SK-N-SH (cell line): Measurements from ENCODE around the gene MARCHF7. TPM values are rescaled to one million over a fixed set of nuclear protein-coding genes. Genes with fewer than 3 reads are reported as not detected.
A peak's percentile ranks its signal among the peaks of the same experiment; 100 is the strongest.

Experiments used
- CTCF ChIA-PET: fragments of 300-600, 350-600 bp; formaldehyde crosslinking; extraction: SDS; loops from one replicate; lab custom pipeline; 2021; lab: Yijun Ruan, JAX
- POLR2A ChIA-PET: fragments of 350-600 bp; sonication (Branson Sonifier 250); formaldehyde crosslinking; extraction: SDS; loops from one replicate; lab custom pipeline; 2020; ENCODE audit warnings: antibody characterized with exemption, inconsistent platforms; lab: Yijun Ruan, JAX
- DNase-seq: peaks from one replicate; pipeline ENCODE4 v3.0.0; 2012
- H2AFZ ChIP-seq: fragments of 200-600 bp; sonication (generic); 2 replicates; pipeline ENCODE4 v1.8.1; 2016; ENCODE audit warnings: antibody characterized with exemption, mild to moderate bottlenecking, low read depth
- H3F3A ChIP-seq: fragments of 200-600 bp; sonication (generic); replicated peaks from 2 replicates; pipeline ENCODE3; 2016; ENCODE audit warnings: antibody characterized with exemption, mild to moderate bottlenecking; ENCODE audit not compliant: insufficient read depth
- H3K27ac ChIP-seq, 2 experiments: fragments of 200-500 bp in 1 of 2; fragments of 200-600 bp in 1 of 2; sonication (Bioruptor generic) in 1 of 2; sonication (generic), shearing (Covaris generic) in 1 of 2; 2 replicates each; pipeline versions ENCODE4 v1.5.1 to v1.6.1; 2014 to 2016; ENCODE audit warnings: low read depth in 2 of 2, inconsistent platforms in 1 of 2, low read length in 1 of 2, mild to moderate bottlenecking in 1 of 2, mixed read lengths in 1 of 2
- H3K27me3 ChIP-seq: fragments of 200-600 bp; sonication (generic), shearing (Covaris generic); 2 replicates; pipeline ENCODE4 v1.6.1; 2016; ENCODE audit warnings: mixed run types; ENCODE audit not compliant: insufficient read depth
- H3K36me3 ChIP-seq, 2 experiments: fragments of 200-500 bp in 1 of 2; fragments of 200-600 bp in 1 of 2; sonication (Bioruptor generic) in 1 of 2; sonication (generic) in 1 of 2; replicated peaks in 1 of 2; 2 replicates each; pipeline versions ENCODE3 to v1.5.1; 2014 to 2016; ENCODE audit warnings: low read length in 1 of 2, mild to moderate bottlenecking in 1 of 2; ENCODE audit not compliant: insufficient read depth in 2 of 2, control insufficient read depth in 1 of 2
- H3K4me1 ChIP-seq, 2 experiments: fragments of 200-500 bp in 1 of 2; fragments of 200-600 bp in 1 of 2; sonication (Bioruptor generic) in 1 of 2; sonication (generic), shearing (Covaris generic) in 1 of 2; 2 replicates each; pipeline versions ENCODE4 v1.5.1 to v1.6.1; 2014 to 2016; ENCODE audit warnings: low read depth in 1 of 2, low read length in 1 of 2, mixed run types in 1 of 2; ENCODE audit not compliant: insufficient read depth in 2 of 2, control insufficient read depth in 1 of 2
- H3K4me2 ChIP-seq: fragments of 200-600 bp; sonication (generic), shearing (Covaris generic); 2 replicates; pipeline ENCODE4 v1.6.1; 2017; ENCODE audit warnings: mixed run types
- H3K4me3 ChIP-seq, 2 experiments: fragments of 200-500 bp in 1 of 2; fragments of 200-600 bp in 1 of 2; sonication (Bioruptor generic) in 1 of 2; sonication (generic), shearing (Covaris generic) in 1 of 2; 2 replicates each; pipeline versions ENCODE4 v1.5.1 to v1.8.1; 2014 to 2016; ENCODE audit warnings: low read depth in 2 of 2, inconsistent platforms in 1 of 2, low read length in 1 of 2, mild to moderate bottlenecking in 1 of 2, mixed read lengths in 1 of 2, moderate library complexity in 1 of 2
- H3K79me2 ChIP-seq: fragments of 200-600 bp; sonication (generic); 2 replicates; pipeline ENCODE4 v1.8.1; 2017; ENCODE audit warnings: mild to moderate bottlenecking; ENCODE audit not compliant: insufficient read depth
- H3K9ac ChIP-seq: fragments of 200-600 bp; sonication (generic); 2 replicates; pipeline ENCODE4 v1.6.1; 2017; ENCODE audit warnings: mixed run types
- H3K9me2 ChIP-seq: fragments of 200-600 bp; sonication (generic); 2 replicates; pipeline ENCODE4 v1.6.1; 2017; ENCODE audit warnings: mixed run types
- H3K9me3 ChIP-seq: fragments of 200-600 bp; sonication (generic); 2 replicates; pipeline ENCODE4 v1.6.1; 2017; ENCODE audit warnings: mixed run types, mild to moderate bottlenecking, moderate library complexity
- H4K20me1 ChIP-seq: fragments of 200-600 bp; sonication (generic); 2 replicates; pipeline ENCODE4 v1.6.1; 2017; ENCODE audit warnings: mild to moderate bottlenecking, mixed run types; ENCODE audit not compliant: insufficient read depth
- CTCF ChIP-seq: fragments of 200-600 bp; sonication (generic); IDR thresholded peaks from 2 replicates; pipeline ENCODE4 v1.6.1; 2017; ENCODE audit warnings: antibody characterized with exemption, mild to moderate bottlenecking, moderate library complexity
- ELF1 ChIP-seq: IDR thresholded peaks from 2 replicates; pipeline ENCODE4 v1.4.0; 2012
- EZH2phosphoT487 ChIP-seq: fragments of 200-600 bp; sonication (generic); IDR thresholded peaks from 2 replicates; pipeline ENCODE4 v1.6.1; 2017; ENCODE audit warnings: low read depth, mixed run types, mild to moderate bottlenecking, antibody characterized with exemption, moderate library complexity, borderline replicate concordance
- GATA2 ChIP-seq: sonication (generic); formaldehyde crosslinking; IDR thresholded peaks from 2 replicates; pipeline ENCODE4 v1.5.0; 2020; ENCODE audit warnings: mild to moderate bottlenecking, missing genetic modification reagents
- RAD21 ChIP-seq: IDR thresholded peaks from 2 replicates; pipeline ENCODE4 v1.6.1; 2012; ENCODE audit warnings: mild to moderate bottlenecking, low read length
- RCOR1 ChIP-seq: fragments of 150-350 bp; IDR thresholded peaks from 2 replicates; pipeline ENCODE4 v1.6.1; 2017; ENCODE audit warnings: antibody characterized with exemption, low read length
- RXRA ChIP-seq: IDR thresholded peaks from 2 replicates; pipeline ENCODE4 v1.4.0; 2012; ENCODE audit warnings: low read depth, mild to moderate bottlenecking, borderline replicate concordance
- SIN3A ChIP-seq: IDR thresholded peaks from 2 replicates; pipeline ENCODE4 v1.6.1; 2012; ENCODE audit warnings: low read depth, mild to moderate bottlenecking, low read length, moderate library complexity, borderline replicate concordance
- SMC3 ChIP-seq: IDR thresholded peaks from 2 replicates; pipeline ENCODE4 v1.6.1; 2012; ENCODE audit warnings: low read depth, low read length, improper control_type of control experiment
- TAF1 ChIP-seq: IDR thresholded peaks from 2 replicates; pipeline ENCODE4 v1.6.1; 2012; ENCODE audit warnings: low read depth, mild to moderate bottlenecking, low read length, moderate library complexity, borderline replicate concordance
- YY1 ChIP-seq: IDR thresholded peaks from 2 replicates; pipeline ENCODE4 v1.4.0; 2012; ENCODE audit warnings: low read depth, mild to moderate bottlenecking
- WGBS: methylation state at CpG from one replicate; pipeline ENCODE4 v1.1.6; 2017; ENCODE audit warnings: low lambda C conversion rate; 5-methylcytosine and 5-hydroxymethylcytosine counted together
- polyA plus RNA-seq, 3 experiments: library from polyadenylated mRNA; depleted of rRNA; stranded (reverse); fragments of >200 nt; gene quantifications; 2 replicates each; pipeline ENCODE4 v1.2.3, GENCODE V29; 2012
- TF ChIP-seq, protein P1 (sequence below): IDR thresholded peaks from 2 replicates; pipeline ENCODE4; 2012

The MARCHF7 gene
- polyA plus RNA-seq, 1 of the 3 experiments (the other 2 are of a cell fraction) = 20.3 TPM

- no peak overlapping the region for H3K4me2 ChIP-seq
- no peak overlapping the region for H3K4me3 ChIP-seq
- no peak overlapping the region for H3K9ac ChIP-seq
- TF ChIP-seq RCOR1 (no peak), CTCF (peak; percentile 49), EZH2phosphoT487 (no peak), RAD21 (no peak), GATA2 (CRISPR knock-in tag) (no peak)
- TF ChIP-seq, all 33 proteins: peak for 1
- CTCF ChIA-PET = interaction anchor here (0.9 to 1.2 kb wide), 2 partner anchors 9 to 26 kb away, joined by 3 read pairs; no protein-coding TSS in a partner anchor
- H3K79me2 ChIP-seq = peaks cover 87% of the 10 kb centered on the region
- H3K27me3 ChIP-seq = no peaks in the 10 kb centered on the region
- H3K4me1 ChIP-seq = no peaks in the 10 kb centered on the region
- H4K20me1 ChIP-seq = peaks cover 43% of the 10 kb centered on the region
- POLR2A ChIA-PET = interaction anchor here (0.6 kb wide), 1 partner anchor 18 kb away, joined by 3 read pairs; no protein-coding TSS in a partner anchor
- peaks cover 69 to 86% of the 10 kb centered on the region in 2 experiments for H3K36me3 ChIP-seq
- no peaks in the 10 kb centered on the region for H3K9me3 ChIP-seq
- H3K27ac ChIP-seq = no peak overlapping the region
- no peaks in the 10 kb centered on the region for H3K9me2 ChIP-seq
- no peak overlapping the region for H2AFZ ChIP-seq
- H3F3A ChIP-seq = peaks cover 5% of the 10 kb centered on the region
- DNase-seq = no peak
Observed at GRCh38 chr2:159755788-159756187, 43.5 kb downstream of the MARCHF7 start.

- Histone ChIP-seq H3K27me3 (no peaks in the 10 kb centered on the region), H3F3A (peaks cover 5% of the 10 kb centered on the region), H3K79me2 (peaks cover 82% of the 10 kb centered on the region), H3K4me1 (no peaks in the 10 kb centered on the region), H3K9ac (no peak overlapping the region), H3K9me3 (no peaks in the 10 kb centered on the region), H3K36me3 (peaks cover 64 to 86% of the 10 kb centered on the region in 2 experiments), H3K9me2 (no peaks in the 10 kb centered on the region), H4K20me1 (peaks cover 39% of the 10 kb centered on the region), H3K4me2 (no peak overlapping the region), H2AFZ (no peak overlapping the region), H3K4me3 (no peak overlapping the region), H3K27ac (no peak overlapping the region)
- 87% methylated on average over 1 of the region's 1 CpG for WGBS
- POLR2A ChIA-PET = no interaction called here
- TF ChIP-seq TAF1 (no peak), RXRA (no peak), SIN3A (no peak), ELF1 (no peak), YY1 (no peak), SMC3 (no peak), GATA2 (CRISPR knock-in tag) (no peak)
- TF ChIP-seq, protein P1, sequence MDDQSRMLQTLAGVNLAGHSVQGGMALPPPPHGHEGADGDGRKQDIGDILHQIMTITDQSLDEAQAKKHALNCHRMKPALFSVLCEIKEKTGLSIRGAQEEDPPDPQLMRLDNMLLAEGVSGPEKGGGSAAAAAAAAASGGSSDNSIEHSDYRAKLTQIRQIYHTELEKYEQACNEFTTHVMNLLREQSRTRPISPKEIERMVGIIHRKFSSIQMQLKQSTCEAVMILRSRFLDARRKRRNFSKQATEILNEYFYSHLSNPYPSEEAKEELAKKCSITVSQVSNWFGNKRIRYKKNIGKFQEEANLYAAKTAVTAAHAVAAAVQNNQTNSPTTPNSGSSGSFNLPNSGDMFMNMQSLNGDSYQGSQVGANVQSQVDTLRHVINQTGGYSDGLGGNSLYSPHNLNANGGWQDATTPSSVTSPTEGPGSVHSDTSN = no peak
- CTCF ChIA-PET = no interaction called here
- DNase-seq = no peak
Observed at GRCh38 chr2:159758239-159758638, 45.9 kb downstream of the MARCHF7 start.
